ENCODE data around the gene TMEM178A. TPM values are rescaled to one million over a fixed set of nuclear protein-coding genes. Genes with fewer than 3 reads are reported as not detected.

Gene TMEM178A
- polyA plus RNA-seq, 3 donors = 0.15 TPM; not detected in 2

DNA sequence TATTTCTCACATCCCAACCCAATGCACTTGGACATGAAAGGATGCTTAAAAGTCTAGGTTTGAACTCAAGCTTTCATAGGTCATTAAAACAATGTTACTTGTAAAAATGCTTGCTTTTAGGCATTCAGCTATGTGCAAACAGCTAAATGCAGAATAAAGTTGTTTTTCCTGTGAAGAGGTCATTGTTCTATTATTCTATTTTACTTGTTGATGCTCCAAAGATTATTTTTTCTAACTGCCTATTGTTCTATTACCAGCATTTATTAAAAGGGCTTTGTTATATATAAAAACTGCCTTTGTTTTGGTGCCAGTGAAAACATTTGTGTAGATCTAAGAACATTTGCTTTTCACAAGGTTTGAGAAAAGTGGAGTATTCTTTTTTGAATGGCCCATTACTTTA is 49.4 kb downstream of the TMEM178A start:
- no peak for TF ChIP-seq CTCF (IDR thresholded peaks at IDR 0.05)
- Histone ChIP-seq H3K27ac (ENCODE audit: low read depth in 1 of 2, low read length in 2 of 2) (no peak overlapping the region), H2AFZ (ENCODE audit: insufficient read depth, low read depth, low read length, poor library complexity, severe bottlenecking) (no peak overlapping the region), H3K36me3 (replicated peaks in 1 of 2; ENCODE audit: control insufficient read depth in 1 of 2, insufficient read depth in 2 of 2, low read length in 2 of 2) (no peaks in the 10 kb centered on the region), H3K9me3 (replicated peaks in 1 of 2; ENCODE audit: control insufficient read depth in 1 of 2, insufficient read depth in 1 of 2, low read length in 2 of 2) (no peaks in the 10 kb centered on the region), H3K4me3 (replicated peaks in 1 of 3; ENCODE audit: low read depth in 2 of 3, low read length in 3 of 3) (no peak overlapping the region), H4K20me1 (ENCODE audit: insufficient read depth, low read length) (no peaks in the 10 kb centered on the region), H3K9ac (ENCODE audit: insufficient read depth, low read length, poor library complexity, severe bottlenecking) (no peak overlapping the region), H3K4me1 (ENCODE audit: control insufficient read depth in 1 of 2, insufficient read depth in 2 of 2, low read length in 2 of 2) (no peaks in the 10 kb centered on the region), H3K4me2 (replicated peaks; ENCODE audit: extremely low read depth, low read length, poor library complexity, severe bottlenecking) (no peak overlapping the region), H3K27me3 (ENCODE audit: control insufficient read depth in 2 of 2, insufficient read depth in 2 of 2, low read length in 2 of 2) (no peaks in the 10 kb centered on the region), H3K79me2 (ENCODE audit: insufficient read depth, low read length) (no peaks in the 10 kb centered on the region)
- no peaks in the 10 kb centered on the region for H3K27me3 Mint-ChIP-seq (ENCODE audit: low read depth in 3 of 3)
- no peak overlapping the region for H3K4me3 Mint-ChIP-seq
- no peaks in the 10 kb centered on the region for H3K36me3 Mint-ChIP-seq
- intact Hi-C loops (cut with micrococcal nuclease) = no loop called here
- no peak overlapping the region for H3K27ac Mint-ChIP-seq
- no peaks in the 10 kb centered on the region for H3K4me1 Mint-ChIP-seq
- no peak for DNase-seq
- no peaks in the 10 kb centered on the region for H3K9me3 Mint-ChIP-seq

- no peaks in the 10 kb centered on the region for H3K9me3 Mint-ChIP-seq
- Histone ChIP-seq H2AFZ (ENCODE audit: insufficient read depth, low read depth, low read length, poor library complexity, severe bottlenecking) (no peak overlapping the region), H3K4me2 (replicated peaks; ENCODE audit: extremely low read depth, low read length, poor library complexity, severe bottlenecking) (no peak overlapping the region), H4K20me1 (ENCODE audit: insufficient read depth, low read length) (no peaks in the 10 kb centered on the region), H3K9me3 (replicated peaks in 1 of 2; ENCODE audit: control insufficient read depth in 1 of 2, insufficient read depth in 1 of 2, low read length in 2 of 2) (no peaks in the 10 kb centered on the region), H3K9ac (ENCODE audit: insufficient read depth, low read length, poor library complexity, severe bottlenecking) (no peak overlapping the region), H3K4me3 (replicated peaks in 1 of 3; ENCODE audit: low read depth in 2 of 3, low read length in 3 of 3) (no peak overlapping the region), H3K36me3 (replicated peaks in 1 of 2; ENCODE audit: control insufficient read depth in 1 of 2, insufficient read depth in 2 of 2, low read length in 2 of 2) (no peaks in the 10 kb centered on the region), H3K27me3 (ENCODE audit: control insufficient read depth in 2 of 2, insufficient read depth in 2 of 2, low read length in 2 of 2) (no peaks in the 10 kb centered on the region), H3K79me2 (ENCODE audit: insufficient read depth, low read length) (no peaks in the 10 kb centered on the region), H3K4me1 (ENCODE audit: control insufficient read depth in 1 of 2, insufficient read depth in 2 of 2, low read length in 2 of 2) (no peaks in the 10 kb centered on the region), H3K27ac (ENCODE audit: low read depth in 1 of 2, low read length in 2 of 2) (no peak overlapping the region)
- no peak for DNase-seq
- H3K4me3 Mint-ChIP-seq = no peak overlapping the region
- no CpG with 5 or more reads among the region's 3 CpGs for WGBS (ENCODE audit: insufficient coverage)
- H3K27ac Mint-ChIP-seq = no peak overlapping the region
- no peaks in the 10 kb centered on the region for H3K4me1 Mint-ChIP-seq
- H3K27me3 Mint-ChIP-seq (ENCODE audit: low read depth in 3 of 3) = no peaks in the 10 kb centered on the region
- intact Hi-C loops (cut with micrococcal nuclease) = no loop called here
- no peaks in the 10 kb centered on the region for H3K36me3 Mint-ChIP-seq
- no peak for TF ChIP-seq CTCF (IDR thresholded peaks at IDR 0.05)
Measured at GRCh38 chr2:39715822-39716221, 50.1 kb downstream of the TMEM178A start.
